Stomach (tissue), 19 donors: ENCODE data around the gene SVBP. TPM values are rescaled to one million over a fixed set of nuclear protein-coding genes. Genes with fewer than 3 reads are reported as not detected.

Source experiments
- DNase-seq, 2 donors: peaks; one replicate each; pipeline versions ENCODE4 v3.0.0 to v3.0.0-alpha.2; 2013 to 2019
- H3K27ac ChIP-seq, 5 donors: fragments of 200-600 bp in 4 of 5; sonication (generic) in 4 of 5; one replicate each; pipeline ENCODE4 v1.5.1; 2013 to 2019; ENCODE audit warnings: mild to moderate bottlenecking in 1 of 5, moderate library complexity in 1 of 5
- H3K27me3 ChIP-seq, 3 donors: fragments of 200-600 bp; sonication (generic); one replicate each; pipeline ENCODE4 v1.5.1; 2017 to 2019; ENCODE audit warnings: mixed run types in 1 of 3
- H3K36me3 ChIP-seq, 4 donors: fragments of 200-600 bp; sonication (generic); 1 replicate in 3 of 4; 2 replicates in 1 of 4; pipeline ENCODE4 v1.5.1; 2016 to 2019
- H3K4me1 ChIP-seq, 4 donors: fragments of 200-600 bp; sonication (generic); one replicate each; pipeline ENCODE4 v1.5.1; 2016 to 2019
- H3K4me3 ChIP-seq, 4 donors: fragments of 200-600 bp; sonication (generic) in 3 of 4; one replicate each; pipeline ENCODE4 v1.5.1; 2016 to 2019; ENCODE audit warnings: mild to moderate bottlenecking in 1 of 4
- H3K9me3 ChIP-seq, 4 donors: fragments of 200-600 bp; sonication (generic); one replicate each; pipeline ENCODE4 v1.5.1; 2016 to 2019
- CTCF ChIP-seq, 7 experiments: fragments of 450-650 bp in 4 of 7; fragments of 200-600 bp in 3 of 7; sonication (generic) in 3 of 7; IDR thresholded peaks; one replicate each; pipeline ENCODE4 v1.5.1; 2016 to 2019; ENCODE audit warnings: antibody characterized with exemption in 7 of 7, control low read depth in 2 of 7, mild to moderate bottlenecking in 1 of 7
- EP300 ChIP-seq: sonication (generic); formaldehyde crosslinking; IDR thresholded peaks from one replicate; pipeline ENCODE4 v1.6.1; 2017; ENCODE audit warnings: antibody characterized with exemption
- POLR2A ChIP-seq, 4 donors: fragments of 450-650 bp; IDR thresholded peaks; one replicate each; pipeline ENCODE4 v1.6.1; 2016; ENCODE audit warnings: antibody characterized with exemption in 4 of 4, control low read depth in 2 of 4, mild to moderate bottlenecking in 1 of 4, moderate library complexity in 1 of 4
- POLR2AphosphoS5 ChIP-seq, 3 donors: sonication (generic); formaldehyde crosslinking; IDR thresholded peaks; one replicate each; pipeline ENCODE4 v1.6.1; 2016; ENCODE audit warnings: antibody characterized with exemption in 3 of 3
- WGBS, 5 donors: extraction: QIAGEN DNeasy Blood & Tissue Kit in 3 of 5; methylation state at CpG; one replicate each; pipeline versions ENCODE4 v1.1.5 to v1.1.7; 2013 to 2018; 5-methylcytosine and 5-hydroxymethylcytosine counted together
- intact Hi-C: fragments of 100-400 bp; cut with DNase I; formaldehyde crosslinking; loops from one replicate; pipeline ENCODE4 v1.15.1; 2023; ENCODE audit warnings: low total_unique reads
- long read RNA-seq, 10 donors: transcript quantifications; one replicate each; lab custom pipeline, GENCODE V29; 2026
- polyA plus RNA-seq, 3 donors: library from polyadenylated mRNA; stranded (reverse); fragments of 200-250 nt; gene quantifications; one replicate each; pipeline ENCODE4 v1.2.3, GENCODE V29; 2013
- total RNA-seq, 5 donors: library from RNA; depleted of rRNA; stranded (reverse); fragments of >200 nt; gene quantifications; one replicate each; pipeline versions ENCODE4 v1.1.0 to v1.2.3, GENCODE V29; 2014 to 2016
- donor health status: healthy with polysubstance abuse.
- donor health status: Bipolar disorder and iron deficiency.
- donor health status: healthy.

SVBP gene
- 10 to 100 TPM in 4 of 5 donors, not detected in 1; 11.2 to 30.9 (median 18.3) TPM for total RNA-seq
- 10 to 100 TPM; 25.1 to 51.2 (median 29.4) TPM for polyA plus RNA-seq
- long read RNA-seq, donor 1, transcript SVBP-201 (3 exons, 658 nt), result major isoform, 9 of 9 reads
- long read RNA-seq, donor 1, partial matches to known transcripts, result 0 of 9 reads
- long read RNA-seq, donor 1, other reads (novel, unspliced or antisense), result 0 of 9 reads
- long read RNA-seq, donor 2, transcript SVBP-201 (3 exons, 658 nt), result major isoform, 18 of 18 reads
- long read RNA-seq, donor 2, partial matches to known transcripts, result 0 of 18 reads
- long read RNA-seq, donor 2, other reads (novel, unspliced or antisense), result 0 of 18 reads
- long read RNA-seq, donor 3, transcript SVBP-201 (3 exons, 658 nt), result major isoform, 7 of 7 reads
- long read RNA-seq, donor 3, partial matches to known transcripts, result 0 of 7 reads
- long read RNA-seq, donor 3, other reads (novel, unspliced or antisense), result 0 of 7 reads
- long read RNA-seq, donor 4, partial matches to known transcripts, result 0 of 3 reads
- long read RNA-seq, donor 4, other reads (novel, unspliced or antisense), result 0 of 3 reads
- long read RNA-seq, donor 5, transcript SVBP-201 (3 exons, 658 nt), result major isoform, 26 of 32 reads
- long read RNA-seq, donor 5, partial matches to known transcripts, result 5 of 32 reads
- long read RNA-seq, donor 5, other reads (novel, unspliced or antisense), result 0 of 32 reads
- long read RNA-seq, donor 6, result 0 reads
- long read RNA-seq, donor 7, transcript SVBP-201 (3 exons, 658 nt), result major isoform, 33 of 43 reads
- long read RNA-seq, donor 7, partial matches to known transcripts, result 9 of 43 reads
- long read RNA-seq, donor 7, other reads (novel, unspliced or antisense), result 0 of 43 reads
- long read RNA-seq, donor 8, transcript SVBP-201 (3 exons, 658 nt), result major isoform, 20 of 20 reads
- long read RNA-seq, donor 8, partial matches to known transcripts, result 0 of 20 reads
- long read RNA-seq, donor 8, other reads (novel, unspliced or antisense), result 0 of 20 reads
- long read RNA-seq, donor 9, transcript SVBP-201 (3 exons, 658 nt), result major isoform, 18 of 18 reads
- long read RNA-seq, donor 9, partial matches to known transcripts, result 0 of 18 reads
- long read RNA-seq, donor 9, other reads (novel, unspliced or antisense), result 0 of 18 reads
- long read RNA-seq, donor 10, transcript SVBP-201 (3 exons, 658 nt), result major isoform, 13 of 13 reads
- long read RNA-seq, donor 10, partial matches to known transcripts, result 0 of 13 reads
- long read RNA-seq, donor 10, other reads (novel, unspliced or antisense), result 0 of 13 reads

- Histone ChIP-seq H3K27me3 (no peaks in the 10 kb centered on the region), H3K36me3 (peaks cover 0 to 8% (median 3%) of the 10 kb centered on the region in 4 donors), H3K27ac (peak within 1 kb of the TSS; percentile 95 to 100 (median 98)), H3K4me1 (peaks cover 19 to 35% (median 26%) of the 10 kb centered on the region in 4 donors), H3K4me3 (peak within 1 kb of the TSS; percentile 64 to 85 (median 73)), H3K9me3 (no peaks in the 10 kb centered on the region)
- WGBS, 5 donors, result 1 to 3% (median 2%) methylated on average over 6 to 66 of the region's 66 CpGs
- TF ChIP-seq EP300 (no peak), POLR2AphosphoS5 (IDR thresholded peaks at IDR 0.05) (peak in 2 of 3 donors; percentile 56 to 67), CTCF (IDR thresholded peaks at IDR 0.05) (no peak), POLR2A (IDR thresholded peaks at IDR 0.05) (no peak)
- DNase-seq, result peak; percentile 95 to 97
- intact Hi-C loops, result no loop called here
These were observed at the start of gene SVBP, which contains the start of gene ERMAP for GRCh38 chr1:42816585-42817439. Gene SVBP (minus strand): TSS chr1:42817397. CDS start chr1:42816544, 853 bp downstream. Gene ERMAP (plus strand): TSS chr1:42817122. CDS start chr1:42830449, 13,327 bp downstream.

- Histone ChIP-seq H3K36me3 (no peaks in the 10 kb centered on the region), H3K27ac (no peak overlapping the region), H3K4me1 (no peaks in the 10 kb centered on the region), H3K9me3 (peaks cover 0 to under 1% (median 0%) of the 10 kb centered on the region in 4 donors), H3K4me3 (no peak overlapping the region), H3K27me3 (peaks cover 0 to 5% (median 0%) of the 10 kb centered on the region in 3 donors)
- DNase-seq, result no peak
- intact Hi-C loops, result no loop called here
- 75 to 85% (median 82%) methylated on average over 5 of the region's 5 CpGs for WGBS, 5 donors
- no peak for TF ChIP-seq EP300
- no peak for TF ChIP-seq POLR2AphosphoS5 (IDR thresholded peaks at IDR 0.05)
- no peak for TF ChIP-seq POLR2A (IDR thresholded peaks at IDR 0.05)
- no peak for TF ChIP-seq CTCF (IDR thresholded peaks at IDR 0.05)
These were observed 49.4 kb upstream of the SVBP start for GRCh38 chr1:42866549-42866948.

GRCh38 chr1:42861014-42861399 lies 43.8 kb upstream of the SVBP start:
- Histone ChIP-seq H3K27ac (no peak overlapping the region), H3K4me1 (no peaks in the 10 kb centered on the region), H3K4me3 (no peak overlapping the region), H3K27me3 (peaks cover 0 to 15% (median 0%) of the 10 kb centered on the region in 3 donors), H3K36me3 (no peaks in the 10 kb centered on the region), H3K9me3 (peaks cover 0 to 27% (median 13%) of the 10 kb centered on the region in 4 donors)
- TF ChIP-seq EP300 (no peak), POLR2A (IDR thresholded peaks at IDR 0.05) (no peak), CTCF (IDR thresholded peaks at IDR 0.05) (no peak), POLR2AphosphoS5 (IDR thresholded peaks at IDR 0.05) (no peak)
- no peak for DNase-seq
- intact Hi-C loops, result no loop called here
